Stimulated activated CD8-positive, alpha-beta memory T cell treated with anti-CD3 and anti-CD28 coated beads, Interleukin-12 subunit alpha, Interleukin-12 subunit beta, amount 100 ng/mL, for 4 hours (primary cell): ENCODE results near the gene SULT4A1.

Source experiments
- DNase-seq: peaks from one replicate; pipeline ENCODE4 v3.0.0-alpha.2; 2020; ENCODE audit warnings: low read depth

SULT4A1 gene

GRCh38 chr22:43828725-43828997 lies 33.7 kb downstream of the SULT4A1 start:
- DNase-seq: no peak

- no peak for DNase-seq
Measured at GRCh38 chr22:43827926-43828724, 34.2 kb downstream of the SULT4A1 start.

GRCh38 chr22:43827003-43827735 lies 35.1 kb downstream of the SULT4A1 start:
- no peak for DNase-seq

GRCh38 chr22:43826142-43827002 lies 35.9 kb downstream of the SULT4A1 start:
- no peak for DNase-seq

GRCh38 chr22:43825651-43826050 lies 36.7 kb downstream of the SULT4A1 start:
- no peak for DNase-seq

- DNase-seq: no peak
Measured at GRCh38 chr22:43824724-43825420, 37.4 kb downstream of the SULT4A1 start.

GRCh38 chr22:43823911-43824665 lies 38.2 kb downstream of the SULT4A1 start:
- no peak for DNase-seq

- DNase-seq: no peak
Measured at GRCh38 chr22:43823353-43823908, 38.9 kb downstream of the SULT4A1 start.

GRCh38 chr22:43821606-43822425 lies 40.5 kb downstream of the SULT4A1 start:
- DNase-seq: no peak

- no peak for DNase-seq
Measured at GRCh38 chr22:43820651-43821305, 41.5 kb downstream of the SULT4A1 start.

- no peak for DNase-seq
Measured at GRCh38 chr22:43819931-43820640, 42.2 kb downstream of the SULT4A1 start.

- DNase-seq: no peak
Measured at GRCh38 chr22:43819421-43819921, 42.8 kb downstream of the SULT4A1 start.

GRCh38 chr22:43818981-43819380 lies 43.3 kb downstream of the SULT4A1 start:
- no peak for DNase-seq

- DNase-seq: no peak
Measured at GRCh38 chr22:43817402-43817801, 44.9 kb downstream of the SULT4A1 start.

- no peak for DNase-seq
Measured at GRCh38 chr22:43814264-43814663, 48.0 kb downstream of the SULT4A1 start.

- DNase-seq: no peak
Measured at GRCh38 chr22:43812890-43813289, 49.4 kb downstream of the SULT4A1 start.

- DNase-seq: peak; percentile 77
Measured at GRCh38 chr22:43812149-43812842, 50.0 kb downstream of the SULT4A1 start, which contains the start of gene EFCAB6. Gene EFCAB6 (minus strand): TSS chr22:43812305. CDS start chr22:43782318, 29,987 bp downstream.

GRCh38 chr22:43811777-43812148 lies 50.5 kb downstream of the SULT4A1 start:
- no peak for DNase-seq
